Suprapubic skin (tissue), 4 donors: ENCODE measurements around the gene OVOL2.

Experiments
- CTCF ChIP-seq, 2 donors: fragments of 200-600 bp in 1 of 2; fragments of 450-650 bp in 1 of 2; sonication (generic) in 1 of 2; IDR thresholded peaks; one replicate each; pipeline ENCODE4 v1.5.1; 2016 to 2019; ENCODE audit warnings: antibody characterized with exemption in 2 of 2, mild to moderate bottlenecking in 1 of 2, moderate library complexity in 1 of 2
- EP300 ChIP-seq: sonication (generic); formaldehyde crosslinking; IDR thresholded peaks from one replicate; pipeline ENCODE4 v1.6.1; 2017; ENCODE audit warnings: antibody characterized with exemption
- POLR2AphosphoS5 ChIP-seq, 3 donors: sonication (generic); formaldehyde crosslinking; IDR thresholded peaks; one replicate each; pipeline ENCODE4 v1.6.1; 2017; ENCODE audit warnings: antibody characterized with exemption in 3 of 3

- TF ChIP-seq CTCF (IDR thresholded peaks at IDR 0.05) (no peak), EP300 (no peak), POLR2AphosphoS5 (IDR thresholded peaks at IDR 0.05) (no peak)
Measured at GRCh38 chr20:18031888-18032509, 25.7 kb downstream of the OVOL2 start.
